ENCODE data around the gene YWHAQ.

The YWHAQ gene

DNA sequence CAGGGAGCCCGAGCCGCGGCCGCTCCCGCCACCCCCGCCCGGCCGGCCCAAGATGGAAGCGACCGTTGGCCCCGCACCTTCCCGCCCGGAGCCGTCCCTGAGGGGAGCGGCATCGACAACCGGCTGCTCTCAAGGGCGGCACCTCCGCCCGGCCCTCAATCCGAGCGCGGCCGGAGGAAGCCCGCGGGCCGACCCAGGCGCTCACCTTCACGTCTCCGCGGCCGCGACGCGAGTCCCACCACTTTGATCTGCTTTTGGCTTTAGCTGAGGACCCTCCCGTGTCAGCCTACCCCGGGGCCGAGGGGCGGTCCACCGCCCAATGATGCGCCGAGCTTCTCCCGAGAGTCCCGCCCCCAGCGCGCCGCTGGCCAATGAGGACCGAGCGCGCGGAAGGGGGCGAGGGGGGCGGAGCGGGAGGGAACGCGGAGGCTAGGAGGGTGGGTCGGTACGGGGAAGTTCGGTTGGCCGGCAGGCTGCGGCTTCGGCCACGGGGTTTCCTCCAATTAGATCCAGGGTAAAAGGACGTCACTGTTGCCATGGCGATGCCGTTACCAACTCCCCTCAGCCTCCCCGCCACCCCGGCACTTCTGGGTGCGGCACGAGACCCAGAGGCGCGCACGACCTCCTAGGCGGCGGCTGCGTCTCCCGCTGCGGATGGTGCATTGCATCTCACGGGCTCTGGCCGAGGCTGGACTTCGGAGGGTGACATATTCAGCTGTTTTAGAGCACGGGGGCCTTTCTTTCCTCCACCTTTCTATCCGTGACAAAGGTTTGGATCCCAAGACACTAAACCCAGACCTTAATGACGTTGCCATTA is at the start of gene YWHAQ:
TSS of gene YWHAQ (minus strand) at position 262 of the 817 bp plus-strand sequence. CDS start 545 bp downstream, outside the sequence.
- DNase-seq, result peak; percentile 98

DNA sequence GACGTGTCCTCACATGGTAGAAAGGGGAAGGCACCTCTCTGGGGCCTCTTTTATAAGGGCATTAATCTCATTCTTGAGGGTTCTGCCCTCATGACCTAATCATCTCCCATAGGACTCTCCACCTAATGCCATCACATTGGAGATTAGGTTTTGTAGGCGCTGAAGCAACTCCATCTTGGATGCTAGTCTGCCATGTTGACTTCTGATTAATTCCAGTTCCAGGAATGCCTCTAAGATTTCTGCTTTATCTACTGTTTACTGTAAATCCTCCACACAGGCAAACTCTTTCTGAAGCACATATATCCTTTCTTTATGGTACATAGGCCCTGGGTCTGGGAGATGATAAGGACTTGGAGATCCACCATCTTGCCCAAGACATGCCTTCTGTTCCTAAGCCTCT is 49.3 kb upstream of the YWHAQ start:
- DNase-seq, result no peak

DNA sequence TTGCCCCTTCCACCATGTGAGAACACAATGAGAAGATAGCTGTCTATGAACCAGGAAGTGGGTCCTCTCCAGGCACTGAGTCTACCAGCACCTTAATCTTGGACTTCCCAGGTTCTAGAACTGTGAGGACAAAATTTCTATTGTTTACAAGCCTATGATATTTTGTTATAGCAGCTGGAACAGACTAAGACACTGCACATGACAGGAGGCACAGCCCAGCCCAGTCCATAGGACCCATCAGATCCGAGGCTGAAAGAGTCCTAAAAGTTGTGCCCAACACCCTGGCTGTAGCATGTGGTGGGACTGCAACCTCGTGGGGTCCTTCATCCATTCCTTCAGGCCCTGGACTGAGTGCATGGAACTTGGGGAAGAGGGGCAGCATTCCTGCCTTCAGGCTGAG is 48.4 kb upstream of the YWHAQ start:
- DNase-seq, result no peak

DNA sequence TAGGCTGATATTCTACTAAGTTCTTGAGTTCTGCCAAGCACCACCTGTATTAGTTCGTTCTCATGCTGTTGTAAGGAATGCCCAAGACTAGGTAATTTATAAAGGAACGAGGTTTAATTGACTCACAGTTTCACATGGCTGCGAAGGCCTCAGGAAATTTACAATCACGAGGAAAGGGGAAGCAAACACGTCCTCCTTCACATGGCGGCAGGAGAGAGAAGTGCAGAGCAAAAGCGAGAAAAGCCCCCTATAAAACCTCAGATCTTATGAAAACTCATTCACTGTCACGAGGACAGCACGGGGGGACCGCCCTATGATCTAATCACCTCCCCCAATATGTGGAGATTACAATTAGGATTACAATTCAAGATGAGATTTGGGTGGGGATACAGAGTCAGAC is 47.7 kb upstream of the YWHAQ start:
- no peak for DNase-seq

DNA sequence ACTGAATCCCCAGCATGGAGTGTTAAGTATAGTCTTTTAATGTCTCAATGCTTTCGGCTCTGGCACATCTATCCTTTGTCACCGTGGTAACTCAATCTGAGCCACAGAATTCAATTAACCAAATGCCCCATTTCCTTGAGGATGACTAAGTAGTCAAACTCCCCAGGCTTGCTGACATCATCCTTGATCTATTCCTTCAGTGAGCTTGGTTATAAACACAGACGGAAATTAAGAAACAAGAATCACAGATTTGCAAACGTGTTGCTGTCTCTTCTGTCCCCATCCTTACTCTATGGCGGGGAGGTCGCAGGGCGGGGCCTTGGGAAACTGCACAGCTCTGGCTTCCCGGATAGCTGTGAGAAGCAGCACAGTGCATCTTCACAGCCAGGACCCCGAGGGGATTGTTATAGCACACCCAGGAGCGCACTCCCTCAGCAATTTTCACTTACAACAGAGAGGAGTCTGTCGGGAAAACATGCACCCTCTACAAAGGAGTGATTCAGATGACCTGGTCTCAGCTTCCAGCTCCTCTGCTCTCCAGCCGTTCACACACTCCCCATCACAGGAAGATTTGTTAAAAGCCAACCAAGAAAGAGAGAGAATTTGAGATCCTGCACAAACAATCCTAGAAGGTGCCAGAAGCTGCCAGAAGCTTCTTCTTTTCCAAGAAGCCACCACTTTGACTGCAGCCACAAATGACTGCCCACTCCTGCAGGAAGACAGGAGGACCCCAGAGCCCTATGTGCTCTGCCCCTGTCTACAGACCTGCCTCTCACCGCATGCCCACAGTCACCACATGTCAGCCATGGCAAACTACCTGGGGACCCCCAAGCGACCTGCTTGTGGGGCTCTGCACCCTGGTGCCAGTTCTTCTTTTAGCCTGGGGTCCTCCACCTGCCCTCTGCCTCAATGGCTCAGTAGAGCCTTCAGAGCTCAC is 44.9 kb upstream of the YWHAQ start:
- no peak for DNase-seq

DNA sequence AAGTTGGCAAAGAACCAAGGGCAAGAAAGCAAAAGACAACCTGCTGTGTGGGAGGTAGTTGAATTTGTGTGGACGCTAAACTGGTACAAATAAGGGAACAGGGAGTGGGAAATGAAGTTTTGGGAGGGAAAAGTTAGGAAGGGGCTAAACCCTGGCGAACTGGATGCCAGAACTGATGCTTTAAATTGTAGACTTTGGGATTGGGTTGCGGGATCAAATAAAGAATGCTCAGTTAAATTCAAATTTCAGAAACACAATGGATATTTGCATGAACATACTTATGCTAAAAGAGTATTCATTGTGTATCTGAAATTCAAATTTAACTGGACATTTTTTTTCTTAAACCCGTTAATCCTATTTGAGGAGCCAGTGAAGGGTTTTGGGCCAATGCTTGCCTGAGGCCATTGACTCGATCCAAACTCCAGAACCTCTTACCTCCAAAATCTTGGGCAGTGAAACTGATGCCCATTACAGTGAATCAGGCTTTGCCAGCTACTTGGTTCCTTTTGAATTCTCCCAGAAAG is 44.2 kb upstream of the YWHAQ start:
- no peak for DNase-seq

DNA sequence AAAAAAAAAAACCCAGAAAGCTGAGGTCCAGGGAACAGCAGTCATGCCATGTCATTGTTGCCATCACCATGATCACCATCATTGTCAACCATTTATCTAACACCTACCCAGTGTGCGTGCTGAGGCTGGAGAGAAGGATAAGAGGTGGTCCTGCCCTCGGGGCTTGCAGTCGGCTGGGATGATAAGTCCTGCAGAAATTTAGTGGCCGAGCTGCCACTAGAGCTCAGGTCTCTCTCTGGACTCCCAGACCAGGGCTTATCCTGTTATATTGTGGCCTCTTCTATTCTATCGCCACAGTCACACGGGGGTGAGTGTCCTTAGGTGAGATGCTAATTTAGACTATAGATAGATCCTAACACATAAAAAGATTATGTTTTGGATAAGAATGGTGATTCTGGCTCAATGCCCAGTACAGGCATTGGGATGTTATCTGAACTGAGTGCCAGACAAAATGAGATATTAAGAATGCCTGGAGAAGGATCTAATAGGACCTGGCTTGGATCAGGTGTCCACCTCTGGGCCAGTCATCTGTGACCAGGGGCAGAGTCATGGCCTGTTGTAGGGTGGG is 43.2 kb upstream of the YWHAQ start:
- DNase-seq, result no peak

DNA sequence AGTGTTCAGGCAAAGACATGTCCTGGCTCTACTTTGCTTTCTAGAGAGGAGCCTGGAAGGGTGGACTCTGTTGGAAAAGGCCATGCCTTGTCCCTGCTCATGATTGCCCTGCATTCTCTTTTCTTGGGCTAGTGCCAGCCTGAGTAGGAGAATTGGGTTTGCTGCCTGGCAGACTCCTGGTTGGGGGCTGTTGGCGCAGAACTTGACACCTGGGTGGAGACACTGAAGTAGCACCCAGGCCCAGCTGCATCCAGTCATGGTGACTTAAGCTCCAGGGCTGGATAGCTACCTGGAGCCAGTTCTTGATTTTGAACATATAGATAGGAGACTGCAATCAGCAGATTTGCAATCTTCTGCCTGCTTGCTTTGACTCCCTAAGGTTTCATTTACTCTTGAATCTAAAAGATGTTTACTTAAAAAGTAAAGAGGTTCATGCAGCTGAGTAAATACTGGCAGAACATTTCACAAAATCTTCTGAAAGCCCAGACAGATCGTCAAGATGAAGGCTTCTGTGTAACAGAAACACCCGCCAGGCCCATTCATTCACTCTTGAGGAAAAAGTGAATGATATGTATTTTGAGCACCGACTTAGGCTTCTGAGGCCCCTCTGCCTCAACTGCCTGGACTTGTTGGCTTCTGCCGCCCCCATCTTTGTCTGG is 38.0 kb upstream of the YWHAQ start:
- no peak for DNase-seq

DNA sequence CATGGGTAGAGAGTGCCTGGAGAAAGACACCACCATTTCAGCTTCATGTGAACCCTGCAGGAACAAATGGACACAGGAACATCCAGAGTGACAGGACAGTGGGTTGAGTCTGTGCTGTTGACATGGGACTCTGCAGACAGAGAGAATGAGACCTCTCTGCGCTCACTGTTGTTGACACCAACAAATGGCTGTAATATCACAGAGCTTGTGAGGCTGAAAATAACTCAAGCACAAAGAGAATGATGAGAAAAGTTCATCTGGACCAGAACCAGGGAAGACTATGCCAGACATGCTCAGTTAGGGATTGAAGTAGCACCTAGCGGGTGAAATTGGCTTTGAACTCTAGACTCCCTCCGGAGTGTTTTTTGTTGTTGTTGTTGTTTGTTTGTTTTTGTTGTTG is 37.0 kb upstream of the YWHAQ start:
- DNase-seq, result no peak

DNA sequence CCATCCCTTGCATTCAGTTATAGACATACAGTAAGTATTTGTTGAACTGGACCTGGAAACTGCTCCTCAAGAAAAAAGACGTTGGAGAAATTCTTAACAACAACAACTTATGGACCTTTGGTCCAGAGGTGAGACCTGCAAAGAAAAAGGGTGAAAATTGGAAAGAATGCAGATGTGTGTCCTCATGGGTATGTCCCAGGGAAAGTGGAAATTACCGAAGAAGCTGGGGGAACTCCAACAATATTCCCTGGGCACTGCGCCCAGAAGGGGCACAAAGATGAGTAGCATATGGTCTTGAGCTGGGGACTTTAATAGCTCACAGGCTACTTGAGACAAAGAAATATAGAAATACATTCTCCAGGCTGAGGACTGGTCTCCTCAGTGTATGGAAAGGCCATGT is 35.5 kb upstream of the YWHAQ start:
- no peak for DNase-seq

DNA sequence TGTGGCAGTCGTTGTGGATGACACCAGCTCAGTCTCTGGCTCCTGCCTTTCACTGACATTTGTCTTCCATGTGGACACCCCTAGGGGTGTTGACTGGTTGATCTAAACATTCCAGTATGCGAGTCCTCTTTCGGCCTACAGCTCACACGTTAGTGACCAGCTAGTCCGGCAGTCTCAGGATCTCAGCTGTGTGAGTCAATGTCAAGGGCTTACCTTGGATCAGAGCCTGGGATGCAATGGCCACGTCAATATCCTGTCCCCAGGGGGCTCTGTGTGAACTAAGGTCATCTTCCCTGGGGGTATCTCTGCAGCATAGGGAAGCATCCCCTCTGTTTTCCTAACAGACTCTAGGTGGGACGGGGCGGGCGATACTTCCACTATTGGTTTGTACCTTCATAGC is 35.1 kb upstream of the YWHAQ start:
- DNase-seq, result no peak

DNA sequence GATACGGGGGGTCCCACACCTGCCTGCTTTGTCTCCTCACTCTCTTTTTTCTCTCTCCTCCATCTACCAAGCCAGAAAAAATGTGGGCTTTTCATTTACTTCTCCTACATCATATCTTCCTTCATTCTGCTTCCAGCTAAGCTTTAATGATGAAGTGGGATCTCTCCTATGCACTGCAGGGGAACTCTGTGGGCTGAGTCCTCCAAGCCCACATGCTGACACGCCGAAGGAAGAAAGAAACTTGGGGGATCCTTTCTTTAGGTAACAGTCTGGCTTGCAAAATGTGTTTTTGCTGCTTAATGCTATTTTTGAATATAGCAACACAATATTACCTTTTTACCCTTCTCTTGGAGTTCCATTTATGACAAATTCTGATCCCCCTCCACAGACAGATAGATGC is 33.6 kb upstream of the YWHAQ start:
- DNase-seq, result no peak

DNA sequence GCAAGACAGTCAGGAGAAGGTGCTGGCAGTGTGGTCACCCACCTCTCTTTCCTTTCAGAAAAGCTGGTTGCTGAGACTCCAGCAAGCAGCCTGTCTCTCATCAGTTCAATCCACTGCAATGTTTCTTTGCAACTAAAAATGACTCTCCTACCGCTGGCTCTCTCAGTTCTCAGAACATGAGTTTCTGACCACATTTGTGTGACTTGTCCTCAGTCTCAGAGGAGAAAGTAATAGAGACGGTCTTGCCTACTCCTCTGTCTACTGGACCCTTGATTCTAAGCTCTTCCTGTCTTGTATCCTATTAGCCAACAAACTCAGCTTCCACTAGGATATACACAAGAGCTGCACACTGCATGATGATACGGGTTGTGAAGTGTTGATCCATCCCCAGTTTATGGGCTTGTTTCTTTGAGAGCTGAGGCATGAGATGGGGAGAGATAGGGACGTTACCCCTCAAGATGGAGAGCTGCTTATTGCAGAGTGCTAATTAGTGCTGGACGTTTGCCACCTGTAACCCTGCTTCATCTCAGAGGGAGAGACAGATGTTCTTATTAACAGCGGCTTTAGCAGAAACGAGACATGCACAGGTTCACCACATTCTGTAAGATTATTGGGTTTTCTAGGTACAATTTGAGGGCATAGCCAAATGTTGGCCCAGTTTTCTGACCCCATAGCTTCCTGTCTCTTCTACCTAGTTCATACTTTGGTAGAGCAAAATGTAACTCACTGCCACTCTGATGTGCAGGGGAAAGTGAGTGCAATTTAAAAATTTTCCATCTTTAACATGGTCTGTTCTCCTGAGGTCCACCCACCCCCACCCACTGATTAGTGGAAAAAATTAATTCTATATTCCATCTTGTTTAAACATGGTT is 32.4 kb upstream of the YWHAQ start:
- DNase-seq, result no peak

DNA sequence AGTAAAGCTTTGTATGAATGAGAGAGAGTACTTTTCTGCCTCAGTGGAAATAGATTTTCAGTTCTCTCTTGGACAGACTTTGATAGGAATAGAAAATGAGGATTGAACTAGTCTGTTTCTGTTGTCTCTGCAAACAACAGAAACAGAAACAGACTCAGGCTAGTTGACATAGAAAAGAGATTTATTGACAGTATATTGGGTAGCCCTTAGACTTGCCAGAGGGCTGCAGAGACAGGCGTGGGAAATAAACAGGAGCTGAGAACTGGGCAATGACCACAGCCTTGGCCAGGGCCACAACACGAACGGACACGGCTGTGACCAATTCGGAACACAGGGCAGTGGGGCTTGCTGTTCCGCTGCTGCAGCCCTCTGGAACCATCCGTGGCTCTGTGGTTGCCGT is 30.5 kb upstream of the YWHAQ start:
- no peak for DNase-seq

DNA sequence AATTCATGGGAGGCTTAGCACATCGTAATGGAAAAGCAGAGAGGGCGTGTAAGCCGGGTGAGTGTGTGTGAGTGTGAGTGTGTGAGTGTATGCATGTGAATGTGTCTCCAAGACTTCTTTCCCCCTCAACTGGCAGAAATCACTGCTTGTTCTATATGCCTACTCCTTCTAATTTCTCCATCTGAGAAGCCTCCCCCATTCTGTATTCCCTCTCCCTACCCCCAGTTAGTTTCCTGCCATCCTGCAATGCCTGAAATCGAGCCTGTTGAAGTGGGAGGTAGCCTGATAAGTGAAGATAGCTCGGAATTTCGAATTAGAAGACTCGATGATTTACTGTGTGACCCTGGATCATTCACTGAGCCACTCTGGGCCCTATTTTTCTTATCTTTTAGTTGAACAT is 30.0 kb upstream of the YWHAQ start:
- no peak for DNase-seq

DNA sequence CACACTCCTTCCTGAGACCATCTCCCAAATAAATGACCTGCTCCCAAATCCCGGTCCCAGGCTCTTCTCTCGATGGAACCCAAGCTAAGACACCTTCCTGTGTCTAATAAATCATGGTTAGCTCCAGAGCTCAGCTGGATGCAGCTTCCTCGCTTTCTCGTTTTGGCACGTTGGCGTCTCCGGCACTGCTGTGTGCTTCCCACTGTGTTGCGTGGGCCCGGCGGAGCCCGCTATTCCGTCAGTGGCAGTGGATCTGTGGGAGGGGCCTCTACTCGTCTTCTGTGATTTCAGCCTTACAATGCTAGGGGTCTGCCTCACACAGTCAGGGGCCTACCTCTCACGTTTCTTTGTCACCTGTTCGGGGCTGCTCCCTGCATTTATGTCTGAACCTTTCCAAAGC is 29.4 kb upstream of the YWHAQ start:
- DNase-seq, result no peak

DNA sequence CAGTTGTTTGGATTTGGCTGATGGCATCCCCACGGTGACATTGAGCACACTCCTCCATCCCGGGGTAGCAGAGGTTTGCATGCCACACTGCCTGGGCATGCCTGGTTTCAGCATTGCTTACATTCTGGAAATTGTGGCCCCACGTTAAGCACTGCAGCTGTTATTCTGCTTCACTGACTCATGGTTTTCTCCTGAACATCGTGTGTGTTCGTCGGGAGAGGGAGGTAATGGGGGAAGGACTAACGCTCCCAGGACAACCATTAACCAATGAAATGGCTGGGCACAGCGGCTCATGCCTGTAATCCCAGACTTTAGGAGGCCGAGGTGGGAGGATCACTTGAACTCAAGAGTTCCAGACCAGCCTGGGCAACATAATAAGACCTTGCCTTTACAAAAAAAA is 28.2 kb upstream of the YWHAQ start:
- no peak for DNase-seq

DNA sequence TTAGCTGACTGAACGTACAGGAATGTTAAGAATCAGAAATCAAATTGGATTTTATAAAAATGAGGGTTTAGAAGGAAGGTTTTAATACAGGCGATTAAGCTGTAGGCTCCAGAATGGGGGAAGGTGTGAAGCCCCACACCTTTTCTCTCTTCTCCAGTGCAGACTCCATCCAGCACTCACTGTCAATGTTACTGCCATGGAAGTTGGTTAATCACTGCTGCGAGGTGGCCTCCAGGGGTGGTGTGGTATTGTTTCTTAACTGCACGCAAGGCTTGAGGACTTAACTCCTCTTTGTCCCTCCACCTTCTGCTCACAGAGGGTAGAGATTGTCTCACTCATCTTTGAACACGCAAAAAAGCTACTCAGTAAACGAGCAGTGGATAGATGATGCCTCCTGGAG is 26.9 kb upstream of the YWHAQ start:
- no peak for DNase-seq

DNA sequence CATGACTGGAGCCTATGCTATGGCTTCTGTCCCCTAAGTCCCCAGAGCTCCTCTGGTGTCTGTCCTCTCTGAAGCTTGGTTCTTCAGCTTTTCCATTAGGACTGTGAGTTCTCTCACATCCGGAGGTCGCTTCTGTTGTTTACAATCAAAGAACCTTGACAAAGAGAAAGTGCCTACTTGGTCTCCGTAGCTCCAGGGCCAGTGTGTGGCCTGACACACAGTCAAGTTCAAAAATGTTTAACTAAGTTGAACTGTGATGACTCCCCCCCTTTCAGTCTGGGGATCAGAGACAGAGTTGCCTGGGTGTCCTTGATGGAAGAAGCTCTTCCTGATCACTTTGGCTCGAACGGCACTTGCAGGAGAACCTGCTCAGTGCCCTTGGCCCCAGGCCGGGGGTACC is 26.3 kb upstream of the YWHAQ start:
- no peak for DNase-seq

DNA sequence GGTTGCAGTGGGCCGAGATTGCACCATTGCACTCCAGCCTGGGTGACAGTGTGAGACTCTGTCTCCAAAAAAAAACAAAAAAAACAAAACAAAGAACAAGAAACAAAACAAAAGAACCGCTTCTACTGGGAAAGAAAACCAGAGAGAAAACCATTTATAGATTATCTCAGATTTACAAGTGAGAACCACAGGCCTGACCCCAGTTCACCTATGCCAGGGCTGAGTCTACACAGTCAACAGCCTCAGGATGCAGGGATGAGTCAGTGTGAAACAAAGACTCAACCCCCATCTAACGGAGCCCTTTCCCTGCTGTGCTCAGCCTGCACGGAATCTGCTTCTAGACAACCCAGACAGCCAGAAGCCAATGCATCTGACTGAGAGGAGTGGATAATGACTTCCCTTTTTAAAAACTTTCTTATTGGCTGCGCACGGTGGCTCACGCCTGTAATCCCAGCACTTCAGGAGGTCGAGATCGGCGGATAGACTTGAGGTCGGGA is 25.5 kb upstream of the YWHAQ start:
- peak; percentile 87 for DNase-seq

DNA sequence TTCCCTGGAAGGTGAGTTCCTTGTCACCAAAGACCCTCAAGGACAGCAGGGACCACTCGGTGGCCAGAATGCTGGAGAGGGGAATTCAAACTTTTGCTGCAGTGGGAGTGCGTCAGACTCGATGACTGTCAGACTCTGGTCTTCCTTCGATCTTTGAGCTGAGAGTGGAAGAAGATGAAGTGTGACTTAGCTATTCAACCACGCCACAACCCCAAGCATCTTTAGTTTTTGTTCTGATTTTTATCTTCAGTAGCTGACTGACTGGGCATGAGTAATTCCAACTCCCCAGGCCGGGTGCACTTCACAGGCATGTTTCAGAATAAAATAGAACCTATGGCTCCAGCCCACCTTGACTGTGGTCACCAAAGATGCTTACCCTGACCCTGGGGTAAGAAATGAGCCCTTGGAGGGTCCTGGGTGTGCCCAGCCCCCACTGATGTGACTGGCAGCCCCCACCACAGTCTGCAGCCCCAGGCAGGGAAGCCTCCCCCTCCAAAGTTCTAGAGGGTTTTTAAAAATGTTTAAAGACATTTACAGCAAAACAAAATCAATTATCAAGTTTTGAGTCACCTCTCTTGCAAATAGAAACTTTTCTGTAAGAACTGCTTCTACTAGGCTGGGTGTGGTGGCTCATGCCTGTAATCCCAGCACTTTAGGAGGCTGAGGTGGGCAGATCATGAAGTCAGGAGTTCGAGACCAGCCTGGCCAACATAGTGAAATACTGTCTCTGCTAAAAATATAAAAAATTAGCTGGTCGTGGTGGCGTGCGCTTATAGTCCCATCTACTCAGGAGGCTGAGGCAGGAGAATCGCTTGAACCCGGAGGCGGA is 24.9 kb upstream of the YWHAQ start:
- DNase-seq, result peak; percentile 86
